Right lobe of liver (tissue), 6 donors: ENCODE measurements around the gene APOA1. TPM values are rescaled to one million over a fixed set of nuclear protein-coding genes. Genes with fewer than 3 reads are reported as not detected.
A peak's percentile ranks its signal among the peaks of the same experiment; 100 is the strongest.

Experiments
- ATAC-seq, 4 donors: fragments of 200-7000 bp; cut with Tn5 transposase; one replicate each; pipeline ENCODE4 v1.9.1; 2020; ENCODE audit warnings: mild to moderate bottlenecking in 4 of 4, moderate library complexity in 4 of 4
- DNase-seq, 3 donors: peaks; one replicate each; pipeline ENCODE4 v3.0.0-alpha.2; 2020
- H3K27ac ChIP-seq, 3 donors: fragments of 200-600 bp; one replicate each; pipeline ENCODE4 v1.8.0; 2022
- H3K27me3 ChIP-seq, 2 donors: fragments of 200-600 bp; one replicate each; pipeline ENCODE4 v1.8.0; 2022
- H3K36me3 ChIP-seq, 4 donors: fragments of 200-600 bp; sonication (generic) in 1 of 4; one replicate each; pipeline versions ENCODE4 v1.5.1 to v1.8.0; 2017 to 2022; ENCODE audit warnings: control low read depth in 1 of 4
- H3K4me1 ChIP-seq, 4 donors: fragments of 200-600 bp; sonication (generic) in 1 of 4; one replicate each; pipeline versions ENCODE4 v1.5.1 to v1.8.0; 2017 to 2022; ENCODE audit warnings: control low read depth in 1 of 4
- H3K4me3 ChIP-seq, 3 donors: fragments of 200-600 bp; one replicate each; pipeline ENCODE4 v1.8.0; 2022
- H3K9me3 ChIP-seq, 4 donors: fragments of 200-600 bp; sonication (generic) in 1 of 4; one replicate each; pipeline versions ENCODE4 v1.5.1 to v1.8.0; 2017 to 2022; ENCODE audit warnings: control low read depth in 1 of 4
- CTCF ChIP-seq, 4 donors: fragments of 200-600 bp in 3 of 4; fragments of 450-650 bp in 1 of 4; IDR thresholded peaks; one replicate each; pipeline versions ENCODE4 v1.5.1 to v1.8.0; 2016 to 2022; ENCODE audit warnings: antibody characterized with exemption in 4 of 4, mild to moderate bottlenecking in 2 of 4
- POLR2A ChIP-seq: fragments of 450-650 bp; IDR thresholded peaks from one replicate; pipeline ENCODE4 v1.6.1; 2017; ENCODE audit warnings: antibody characterized with exemption, mild to moderate bottlenecking
- WGBS: methylation state at CpG from one replicate; pipeline ENCODE4 v1.1.6; 2018; ENCODE audit warnings: low coverage, low lambda C conversion rate; ENCODE audit not compliant: insufficient coverage; ENCODE audit errors: missing lambda C conversion rate; 5-methylcytosine and 5-hydroxymethylcytosine counted together
- intact Hi-C, 2 donors: fragments of 100-400 bp; cut with DNase I; formaldehyde crosslinking; loops; one replicate each; pipeline versions ENCODE4 v1.11.2 to v1.14.1; 2022
- total RNA-seq, 6 experiments: library from RNA; depleted of rRNA in 2 of 6; stranded (reverse); fragments of >200 nt in 2 of 6; fragmentation: NEBNext Ultra II Directional in 3 of 6; extraction: Animal tissue kit (Norgen Biotek cat#: 25700) in 3 of 6; gene quantifications; one replicate each; pipeline versions ENCODE4 v1.1.0 to v1.2.4, GENCODE V29; 2016 to 2023
- donor health status: DM: no; HTN: yes; CAD: no.
- donor health status: DM: no; HTN: no; CAD: no.
- donor health status: DM: no; HTN: no; CAD: no.
- donor health status: DM: no; HTN: yes; CAD: no.
- donor health status: DM: no; HTN: yes; CAD: no.

APOA1 gene
- total RNA-seq, 6 experiments from 2014 or later = 5,429 to 12,494 (median 8,679) TPM

GRCh38 chr11:116857936-116858335 is 20.5 kb upstream of the APOA1 start:
- WGBS = 75% methylated on average over 2 of the region's 7 CpGs
- Histone ChIP-seq H3K4me3 (no peak overlapping the region), H3K27me3 (no peaks in the 10 kb centered on the region), H3K27ac (no peak overlapping the region), H3K4me1 (peaks cover 0 to 20% (median 9%) of the 10 kb centered on the region in 4 donors), H3K36me3 (peaks cover 0 to 42% (median 1%) of the 10 kb centered on the region in 4 donors), H3K9me3 (no peaks in the 10 kb centered on the region)
- no peak for ATAC-seq
- intact Hi-C loops = loop anchor here in 1 of 2 donors (10.0 kb wide), 1 partner anchor 367 kb away; no protein-coding TSS in a partner anchor
- DNase-seq = no peak
- TF ChIP-seq CTCF (IDR thresholded peaks at IDR 0.05) (no peak), POLR2A (no peak)

- WGBS = 43% methylated on average over 2 of the region's 2 CpGs
- Histone ChIP-seq H3K9me3 (no peaks in the 10 kb centered on the region), H3K27me3 (no peaks in the 10 kb centered on the region), H3K4me1 (peaks cover 0 to 26% (median 12%) of the 10 kb centered on the region in 4 donors), H3K27ac (no peak overlapping the region), H3K36me3 (peaks cover 0 to 40% (median 1%) of the 10 kb centered on the region in 4 donors), H3K4me3 (no peak overlapping the region)
- DNase-seq (no peak), ATAC-seq (peak in 3 of 4 donors; percentile 8 to 36 (median 28))
- intact Hi-C loops = loop anchor here in 1 of 2 donors (10.0 kb wide), 1 partner anchor 367 kb away; no protein-coding TSS in a partner anchor
- TF ChIP-seq CTCF (IDR thresholded peaks at IDR 0.05) (no peak), POLR2A (no peak)
Measured at GRCh38 chr11:116857316-116857715, 19.9 kb upstream of the APOA1 start.

DNA sequence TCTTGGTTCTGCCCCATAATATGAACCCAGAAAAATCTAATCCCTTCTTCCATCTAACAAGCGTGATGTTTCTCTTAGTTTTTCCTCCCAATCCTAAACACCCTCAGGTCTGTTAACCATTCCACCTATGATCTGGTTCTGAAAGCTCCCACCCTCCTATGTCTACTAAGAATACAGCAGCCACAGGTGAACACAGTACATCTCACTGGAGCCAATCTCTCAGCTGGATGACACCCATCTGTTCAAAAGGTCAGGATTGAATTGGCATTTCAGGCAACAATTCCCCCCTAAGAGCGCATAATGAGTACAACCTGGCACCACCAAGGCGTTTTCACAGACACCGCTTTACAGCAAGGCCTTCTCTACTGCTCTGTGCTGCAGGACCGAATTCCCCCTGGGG is 19.0 kb upstream of the APOA1 start:
- WGBS = 58% methylated on average over 5 of the region's 5 CpGs
- DNase-seq = no peak
- Histone ChIP-seq H3K36me3 (peaks cover 0 to 31% (median 1%) of the 10 kb centered on the region in 4 donors), H3K27ac (peak overlapping the region in 1 of 3 donors; percentile 27), H3K4me1 (peaks cover 0 to 31% (median 14%) of the 10 kb centered on the region in 4 donors), H3K27me3 (no peaks in the 10 kb centered on the region), H3K4me3 (no peak overlapping the region), H3K9me3 (no peaks in the 10 kb centered on the region)
- ATAC-seq = peak in 2 of 4 donors; percentile 54 to 63
- no peak for TF ChIP-seq CTCF (IDR thresholded peaks at IDR 0.05)
- intact Hi-C loops = loop anchor here in 1 of 2 donors (10.0 kb wide), 1 partner anchor 368 kb away; no protein-coding TSS in a partner anchor

GRCh38 chr11:116855413-116855812 is 18.0 kb upstream of the APOA1 start:
- H3K9me3 ChIP-seq = no peaks in the 10 kb centered on the region
- DNase-seq (no peak), ATAC-seq (no peak)
- no peak overlapping the region for H3K4me3 ChIP-seq
- intact Hi-C loops = loop anchor here in 1 of 2 donors (10.0 kb wide), 1 partner anchor 369 kb away; no protein-coding TSS in a partner anchor
- no peak overlapping the region for H3K27ac ChIP-seq
- H3K27me3 ChIP-seq = no peaks in the 10 kb centered on the region
- peaks cover 0 to 31% (median 14%) of the 10 kb centered on the region in 4 donors for H3K4me1 ChIP-seq
- WGBS = 70% methylated on average over 7 of the region's 7 CpGs
- TF ChIP-seq POLR2A (no peak), CTCF (IDR thresholded peaks at IDR 0.05) (no peak)
- peaks cover 0 to 22% (median 0%) of the 10 kb centered on the region in 4 donors for H3K36me3 ChIP-seq
